GM19324 (cell line): Measurements from ENCODE around the gene MED13L.
"Not testable (repeated sequence)": the region's sequence is repeated elsewhere in the genome, so short reads cannot be mapped to it uniquely, and the experiment has no call there.

ENCODE experiments used
- ATAC-seq: cut with Tn5 transposase; IDR thresholded peaks from one replicate; pipeline ENCODE4 v1.9.1; 2021; ENCODE audit warnings: mild to moderate bottlenecking, moderate library complexity; ENCODE audit not compliant: unreplicated experiment, low FRiP score

Gene MED13L

GRCh38 chr12:116304621-116305020, 27.1 kb upstream of the MED13L start:
- ATAC-seq = no peak

- ATAC-seq = no peak
These were observed 26.4 kb upstream of the MED13L start for GRCh38 chr12:116303929-116304328.

GRCh38 chr12:116303066-116303465, 25.6 kb upstream of the MED13L start:
- no peak for ATAC-seq

- no peak for ATAC-seq
These were observed 24.9 kb upstream of the MED13L start for GRCh38 chr12:116302166-116303058.

- ATAC-seq = no peak
These were observed 24.1 kb upstream of the MED13L start for GRCh38 chr12:116301621-116302020.

GRCh38 chr12:116299665-116300328, 22.3 kb upstream of the MED13L start:
- no peak for ATAC-seq

GRCh38 chr12:116299064-116299463, 21.6 kb upstream of the MED13L start:
- ATAC-seq = no peak

- ATAC-seq = no peak
These were observed 21.1 kb upstream of the MED13L start for GRCh38 chr12:116298578-116298977.

- no peak for ATAC-seq
These were observed 19.8 kb upstream of the MED13L start for GRCh38 chr12:116297224-116297834.

- ATAC-seq = no peak
These were observed 18.1 kb upstream of the MED13L start for GRCh38 chr12:116295327-116296263.

- ATAC-seq = no peak
These were observed 17.1 kb upstream of the MED13L start for GRCh38 chr12:116294454-116295165.

GRCh38 chr12:116293687-116294453, 16.4 kb upstream of the MED13L start:
- ATAC-seq = no peak

- no peak for ATAC-seq
These were observed 13.7 kb upstream of the MED13L start for GRCh38 chr12:116291218-116291617.

- no peak for ATAC-seq
These were observed 11.2 kb upstream of the MED13L start for GRCh38 chr12:116288735-116289134.

- no peak for ATAC-seq
These were observed 10.4 kb upstream of the MED13L start for GRCh38 chr12:116287842-116288301.

GRCh38 chr12:116284396-116284795, 6.9 kb upstream of the MED13L start:
- no peak for ATAC-seq

GRCh38 chr12:116283881-116284280, 6.4 kb upstream of the MED13L start:
- not testable (repeated sequence) for ATAC-seq

- ATAC-seq = no peak
These were observed 5.1 kb upstream of the MED13L start for GRCh38 chr12:116282371-116283286.
